Spleen (tissue), 11 donors: ENCODE measurements around the gene GABRB1. TPM values are rescaled to one million over a fixed set of nuclear protein-coding genes. Genes with fewer than 3 reads are reported as not detected.

Experiments
- DNase-seq: peaks from one replicate; pipeline ENCODE4 v3.0.0-alpha.2; 2020
- H3K27ac ChIP-seq, 8 donors: fragments of 200-600 bp; sonication (generic) in 7 of 8; 1 replicate in 4 of 8; 2 replicates in 4 of 8; pipeline versions ENCODE4 v1.5.0 to v1.8.0; 2016 to 2021; ENCODE audit warnings: inconsistent platforms in 4 of 8, mild to moderate bottlenecking in 4 of 8, moderate library complexity in 1 of 8
- H3K27me3 ChIP-seq, 7 donors: fragments of 200-600 bp; sonication (generic) in 6 of 7; replicated peaks in 1 of 7; 1 replicate in 4 of 7; 2 replicates in 3 of 7; pipeline versions ENCODE4 v1.5.0 to v1.8.0; 2016 to 2021; ENCODE audit warnings: inconsistent platforms in 3 of 7, mild to moderate bottlenecking in 1 of 7
- H3K36me3 ChIP-seq, 6 donors: fragments of 200-600 bp; sonication (generic) in 5 of 6; 1 replicate in 4 of 6; 2 replicates in 2 of 6; pipeline versions ENCODE4 v1.5.0 to v1.8.0; 2016 to 2021; ENCODE audit warnings: inconsistent platforms in 2 of 6
- H3K4me1 ChIP-seq, 6 donors: fragments of 200-600 bp; sonication (generic) in 5 of 6; 1 replicate in 3 of 6; 2 replicates in 3 of 6; pipeline versions ENCODE4 v1.5.0 to v1.8.0; 2016 to 2021; ENCODE audit warnings: inconsistent platforms in 3 of 6
- H3K4me3 ChIP-seq, 8 donors: fragments of 200-600 bp; sonication (generic) in 7 of 8; 1 replicate in 4 of 8; 2 replicates in 4 of 8; pipeline versions ENCODE4 v1.5.0 to v1.8.0; 2016 to 2021; ENCODE audit warnings: inconsistent platforms in 4 of 8, mild to moderate bottlenecking in 4 of 8, moderate library complexity in 2 of 8
- H3K9me3 ChIP-seq, 8 donors: fragments of 200-600 bp; sonication (generic) in 7 of 8; 1 replicate in 4 of 8; 2 replicates in 4 of 8; pipeline versions ENCODE4 v1.5.0 to v1.8.0; 2016 to 2021; ENCODE audit warnings: inconsistent platforms in 4 of 8
- CTCF ChIP-seq, 11 experiments: fragments of 200-600 bp in 7 of 11; fragments of 450-650 bp in 4 of 11; sonication (generic) in 4 of 11; IDR thresholded peaks in 8 of 11; conservative IDR thresholded peaks in 3 of 11; 1 replicate in 7 of 11; 2 replicates in 4 of 11; pipeline versions ENCODE4 v1.4.0 to v1.8.0; 2016 to 2021; ENCODE audit warnings: antibody characterized with exemption in 11 of 11, inconsistent platforms in 4 of 11, mild to moderate bottlenecking in 1 of 11
- POLR2A ChIP-seq, 3 donors: fragments of 450-650 bp; IDR thresholded peaks; one replicate each; pipeline ENCODE4 v1.5.1; 2017; ENCODE audit warnings: antibody characterized with exemption in 3 of 3, mild to moderate bottlenecking in 1 of 3
- POLR2AphosphoS5 ChIP-seq, 3 donors: sonication (generic); formaldehyde crosslinking; IDR thresholded peaks; one replicate each; pipeline ENCODE4 v1.5.1; 2017; ENCODE audit warnings: antibody characterized with exemption in 3 of 3
- WGBS, 5 donors: extraction: QIAGEN DNeasy Blood & Tissue Kit in 3 of 5; methylation state at CpG; one replicate each; pipeline versions ENCODE4 v1.1.5 to v1.1.7; 2013 to 2018; 5-methylcytosine and 5-hydroxymethylcytosine counted together
- intact Hi-C: fragments of 100-400 bp; cut with DNase I; formaldehyde crosslinking; loops from one replicate; pipeline ENCODE4 v1.15.0; 2023; ENCODE audit warnings: low total_unique reads
- polyA plus RNA-seq, 3 donors: library from polyadenylated mRNA; stranded (reverse); fragments of 200-250 nt; gene quantifications; one replicate each; pipeline ENCODE4 v1.2.1, GENCODE V29; 2013
- total RNA-seq, 7 donors: library from RNA; depleted of rRNA in 3 of 7; stranded (reverse); fragments of >200 nt in 3 of 7; fragmentation: NEBNext Ultra II Directional in 4 of 7; extraction: Animal tissue kit (Norgen Biotek cat#: 25700) in 4 of 7; gene quantifications; one replicate each; pipeline versions ENCODE4 v1.1.0 to v1.2.1, GENCODE V29; 2016 to 2021
- donor health status: healthy with polysubstance abuse.
- donor health status: DM: no; HTN: no; CAD: no; lungs with moderate emphysema.
- donor health status: DM: no; HTN: no; CAD: no.
- donor health status: Bipolar disorder and iron deficiency.
- donor health status: healthy.
- donor health status: DM: no; HTN: no; CAD: no.
- donor health status: DM: yes; HTN: yes; CAD: no.

Gene GABRB1
- total and polyA plus RNA-seq, 10 donors, result not detected

DNA sequence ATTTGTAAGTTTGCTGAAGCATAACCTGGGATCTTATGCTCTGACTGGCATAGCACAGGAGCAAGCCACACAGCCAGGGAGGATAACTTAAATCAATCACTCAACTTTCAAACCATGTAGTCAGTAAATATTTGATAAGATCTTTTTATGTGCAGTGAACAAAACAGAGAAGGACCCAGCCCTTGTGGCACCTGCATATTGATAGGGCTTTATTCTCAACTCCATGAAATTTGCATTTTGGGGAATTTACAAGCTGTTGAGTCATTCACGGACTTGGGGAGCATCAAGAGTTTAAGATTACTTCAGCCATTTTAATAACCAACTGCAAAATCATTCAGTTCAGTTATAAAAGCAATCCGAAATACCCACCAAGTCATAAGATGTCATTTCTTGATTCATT is 309.5 kb downstream of the GABRB1 start:
- TF ChIP-seq CTCF (IDR thresholded peaks at IDR 0.05 in 8 of 11, conservative IDR thresholded peaks at IDR 0.05 in 3 of 11), result no peak
- TF ChIP-seq POLR2AphosphoS5 (IDR thresholded peaks at IDR 0.05), result no peak
- TF ChIP-seq POLR2A (IDR thresholded peaks at IDR 0.05), result no peak
- intact Hi-C loops, result no loop called here

GRCh38 chr4:47342796-47343195 is 311.4 kb downstream of the GABRB1 start:
- intact Hi-C loops, result no loop called here
- H3K4me1 ChIP-seq, result no peaks in the 10 kb centered on the region
- no peak overlapping the region for H3K4me3 ChIP-seq
- 70 to 83% (median 75%) methylated on average over 4 of the region's 4 CpGs for WGBS, 5 donors
- H3K27me3 ChIP-seq, result no peaks in the 10 kb centered on the region
- no peak for DNase-seq
- H3K9me3 ChIP-seq, result no peaks in the 10 kb centered on the region
- H3K27ac ChIP-seq, result no peak overlapping the region
- no peaks in the 10 kb centered on the region for H3K36me3 ChIP-seq
- TF ChIP-seq POLR2A (IDR thresholded peaks at IDR 0.05), result no peak
- TF ChIP-seq CTCF (IDR thresholded peaks at IDR 0.05 in 8 of 11, conservative IDR thresholded peaks at IDR 0.05 in 3 of 11), result no peak
- no peak for TF ChIP-seq POLR2AphosphoS5 (IDR thresholded peaks at IDR 0.05)

More for the DNA sequence above, 309.5 kb downstream of the GABRB1 start:
- Histone ChIP-seq H3K9me3 (no peaks in the 10 kb centered on the region), H3K27ac (no peak overlapping the region), H3K4me3 (no peak overlapping the region), H3K4me1 (no peaks in the 10 kb centered on the region), H3K36me3 (no peaks in the 10 kb centered on the region), H3K27me3 (peaks cover 0 to 4% (median 0%) of the 10 kb centered on the region in 7 donors)
- 70 to 81% (median 75%) methylated on average over 2 of the region's 2 CpGs for WGBS, 5 donors
- DNase-seq, result no peak

- Histone ChIP-seq H3K27me3 (no peaks in the 10 kb centered on the region), H3K4me3 (no peak overlapping the region), H3K27ac (no peak overlapping the region), H3K4me1 (no peaks in the 10 kb centered on the region), H3K9me3 (no peaks in the 10 kb centered on the region), H3K36me3 (no peaks in the 10 kb centered on the region)
- TF ChIP-seq CTCF (IDR thresholded peaks at IDR 0.05 in 8 of 11, conservative IDR thresholded peaks at IDR 0.05 in 3 of 11), result no peak
- no peak for TF ChIP-seq POLR2AphosphoS5 (IDR thresholded peaks at IDR 0.05)
- TF ChIP-seq POLR2A (IDR thresholded peaks at IDR 0.05), result no peak
- DNase-seq, result no peak
- intact Hi-C loops, result no loop called here
- 85 to 91% (median 90%) methylated on average over 4 of the region's 4 CpGs for WGBS, 5 donors
Measured at GRCh38 chr4:47349326-47349725, 318.0 kb downstream of the GABRB1 start.

- 86 to 100% (median 94%) methylated on average over 1 of the region's 1 CpG for WGBS, 5 donors
- Histone ChIP-seq H3K27ac (no peak overlapping the region), H3K9me3 (no peaks in the 10 kb centered on the region), H3K4me1 (no peaks in the 10 kb centered on the region), H3K27me3 (no peaks in the 10 kb centered on the region), H3K4me3 (no peak overlapping the region), H3K36me3 (no peaks in the 10 kb centered on the region)
- no peak for DNase-seq
- intact Hi-C loops, result no loop called here
- TF ChIP-seq CTCF (IDR thresholded peaks at IDR 0.05 in 8 of 11, conservative IDR thresholded peaks at IDR 0.05 in 3 of 11) (no peak), POLR2A (IDR thresholded peaks at IDR 0.05) (no peak), POLR2AphosphoS5 (IDR thresholded peaks at IDR 0.05) (no peak)
Measured at GRCh38 chr4:47355568-47355967, 324.2 kb downstream of the GABRB1 start.
